Measurements from ENCODE around the gene SEMA4D.

GRCh38 chr9:89437772-89438171 is 60.1 kb downstream of the SEMA4D start:
- TF ChIP-seq EZH2 (IDR thresholded peaks at IDR 0.05; ENCODE audit: borderline replicate concordance, low read depth, low read length): no peak
- no peak for TF ChIP-seq TCF7 (IDR thresholded peaks at IDR 0.05; ENCODE audit: borderline replicate concordance)
- no peak for TF ChIP-seq ZNF239 (CRISPR knock-in tag; IDR thresholded peaks at IDR 0.05)
- TF ChIP-seq GTF2F1 (IDR thresholded peaks at IDR 0.05; ENCODE audit: low read depth, low read length): no peak
- TF ChIP-seq GTF2E2 (tag; IDR thresholded peaks at IDR 0.05): no peak
- TF ChIP-seq TCF7L2 (IDR thresholded peaks at IDR 0.05; ENCODE audit: low read depth, low read length): no peak
- TF ChIP-seq ESRRB (CRISPR knock-in tag; IDR thresholded peaks at IDR 0.05; ENCODE audit: borderline replicate concordance): no peak
- TF ChIP-seq BACH1 (tag; IDR thresholded peaks at IDR 0.05): no peak

Measured in K562 (cell line).